ENCODE measurements around the gene LONP1.

LONP1 gene

DNA sequence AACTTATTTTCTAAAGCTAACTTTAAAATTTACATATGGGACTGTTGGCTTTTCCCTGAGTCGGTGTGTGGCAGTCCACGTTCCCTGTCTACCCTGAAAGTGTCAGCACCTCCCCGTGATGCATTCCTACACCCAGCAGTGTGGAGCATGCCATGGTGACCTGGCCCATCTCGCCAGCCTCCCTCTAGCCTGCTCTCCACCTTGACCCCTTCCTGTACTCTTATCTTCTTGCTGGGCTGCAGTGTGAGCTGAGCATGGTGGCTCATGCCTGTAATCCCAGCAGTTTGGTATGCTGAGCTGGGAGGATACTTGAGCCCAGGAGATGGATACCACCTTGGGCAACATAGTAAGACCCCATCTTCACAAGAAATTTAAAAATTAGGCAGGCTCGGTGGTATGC, 65.0 kb downstream of the LONP1 start:
- Histone ChIP-seq H3K36me3 (ENCODE audit: insufficient read depth, low read length) (peaks cover 66% of the 10 kb centered on the region), H3K27me3 (ENCODE audit: control insufficient read depth, insufficient read depth, low read length) (no peaks in the 10 kb centered on the region), H3K9me3 (replicated peaks; ENCODE audit: low read length) (no peaks in the 10 kb centered on the region), H3K4me3 (ENCODE audit: low read length) (no peak overlapping the region), H3K9ac (ENCODE audit: low read depth, low read length) (no peak overlapping the region), H3K4me2 (ENCODE audit: low read length) (no peak overlapping the region), H3K4me1 (ENCODE audit: control insufficient read depth, insufficient read depth, low read length) (no peaks in the 10 kb centered on the region)

DNA sequence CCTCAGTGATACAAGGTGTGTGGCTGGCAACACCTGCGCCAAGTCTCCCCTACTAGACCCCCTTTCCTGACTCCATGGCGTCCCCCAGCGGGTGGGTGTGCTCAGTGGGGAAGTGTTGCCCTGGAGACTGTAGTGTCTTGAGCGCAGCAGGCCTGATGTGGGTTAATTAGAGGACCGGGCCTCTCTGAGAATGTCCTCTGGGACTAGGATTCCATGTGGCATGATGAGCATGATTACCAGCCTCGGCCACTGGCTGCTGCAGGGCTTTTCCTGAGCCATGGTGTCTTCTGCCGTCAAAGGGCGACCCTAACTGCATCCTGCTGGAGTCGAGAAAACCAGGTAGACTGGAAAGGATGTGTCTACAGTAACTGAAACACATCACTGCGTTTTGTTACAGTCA, 67.7 kb downstream of the LONP1 start:
- H3K4me3 ChIP-seq (ENCODE audit: low read length): no peak overlapping the region
- H3K9me3 ChIP-seq (replicated peaks; ENCODE audit: low read length): no peaks in the 10 kb centered on the region
- H3K4me1 ChIP-seq (ENCODE audit: control insufficient read depth, insufficient read depth, low read length): no peaks in the 10 kb centered on the region
- H3K9ac ChIP-seq (ENCODE audit: low read depth, low read length): no peak overlapping the region
- peaks cover 74% of the 10 kb centered on the region for H3K36me3 ChIP-seq (ENCODE audit: insufficient read depth, low read length)
- no peaks in the 10 kb centered on the region for H3K27me3 ChIP-seq (ENCODE audit: control insufficient read depth, insufficient read depth, low read length)
- no peak overlapping the region for H3K4me2 ChIP-seq (ENCODE audit: low read length)

GRCh38 chr19:5651361-5651760, 68.6 kb downstream of the LONP1 start:
- Histone ChIP-seq H3K9me3 (replicated peaks; ENCODE audit: low read length) (no peaks in the 10 kb centered on the region), H3K36me3 (ENCODE audit: insufficient read depth, low read length) (peaks cover 79% of the 10 kb centered on the region), H3K4me3 (ENCODE audit: low read length) (no peak overlapping the region), H3K27me3 (ENCODE audit: control insufficient read depth, insufficient read depth, low read length) (no peaks in the 10 kb centered on the region), H3K9ac (ENCODE audit: low read depth, low read length) (no peak overlapping the region), H3K4me1 (ENCODE audit: control insufficient read depth, insufficient read depth, low read length) (no peaks in the 10 kb centered on the region), H3K4me2 (ENCODE audit: low read length) (no peak overlapping the region)

- Histone ChIP-seq H3K9me3 (replicated peaks; ENCODE audit: low read length) (no peaks in the 10 kb centered on the region), H3K9ac (ENCODE audit: low read depth, low read length) (no peak overlapping the region), H3K27me3 (ENCODE audit: control insufficient read depth, insufficient read depth, low read length) (no peaks in the 10 kb centered on the region), H3K4me2 (ENCODE audit: low read length) (no peak overlapping the region), H3K36me3 (ENCODE audit: insufficient read depth, low read length) (peaks cover 88% of the 10 kb centered on the region), H3K4me3 (ENCODE audit: low read length) (no peak overlapping the region), H3K4me1 (ENCODE audit: control insufficient read depth, insufficient read depth, low read length) (peaks cover 3% of the 10 kb centered on the region)
These were observed 71.5 kb downstream of the LONP1 start for GRCh38 chr19:5648464-5648863.

DNA sequence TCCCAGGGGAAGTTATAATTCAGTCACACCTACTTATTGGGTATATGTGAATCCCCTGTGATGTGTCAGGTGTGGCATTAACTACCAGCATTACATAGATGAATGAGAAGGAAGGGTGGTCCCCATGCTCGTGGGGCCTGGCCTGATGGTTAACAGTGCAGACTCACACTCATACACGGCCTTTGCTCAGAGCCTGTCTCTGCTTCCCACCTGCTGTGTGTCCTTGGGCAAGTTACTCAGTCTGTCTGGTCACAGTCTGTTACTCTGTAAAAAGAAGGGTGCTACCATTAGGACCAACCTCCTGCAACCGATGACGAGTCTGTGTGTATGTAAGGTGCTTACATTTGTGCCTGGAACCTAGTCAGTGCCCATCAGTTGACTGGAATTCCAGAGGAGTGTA, 73.2 kb downstream of the LONP1 start:
- Histone ChIP-seq H3K36me3 (ENCODE audit: insufficient read depth, low read length) (peaks cover 85% of the 10 kb centered on the region), H3K9me3 (replicated peaks; ENCODE audit: low read length) (no peaks in the 10 kb centered on the region), H3K4me3 (ENCODE audit: low read length) (no peak overlapping the region), H3K9ac (ENCODE audit: low read depth, low read length) (no peak overlapping the region), H3K4me2 (ENCODE audit: low read length) (no peak overlapping the region), H3K27me3 (ENCODE audit: control insufficient read depth, insufficient read depth, low read length) (no peaks in the 10 kb centered on the region), H3K4me1 (ENCODE audit: control insufficient read depth, insufficient read depth, low read length) (peaks cover 3% of the 10 kb centered on the region)

DNA sequence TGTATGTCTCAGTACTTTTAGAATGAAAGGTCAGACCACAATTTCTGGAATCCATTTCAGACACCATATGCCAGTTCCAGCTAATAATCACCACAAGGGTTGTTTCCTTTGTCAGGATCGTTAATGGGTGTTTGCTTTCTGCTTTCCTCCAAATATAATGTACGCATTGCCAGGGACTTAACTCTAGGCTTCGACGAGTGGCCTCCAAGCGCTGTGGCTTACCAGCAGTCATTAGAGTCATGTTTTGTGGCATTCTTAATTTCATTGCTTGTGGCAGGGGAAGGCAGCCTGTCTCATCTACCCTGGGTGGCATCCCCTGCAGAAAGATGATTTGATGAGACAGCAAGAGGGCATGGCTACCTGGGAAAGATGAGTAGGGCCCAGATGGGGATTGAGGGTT, 74.5 kb downstream of the LONP1 start:
- H3K4me3 ChIP-seq (ENCODE audit: low read length): no peak overlapping the region
- H3K4me2 ChIP-seq (ENCODE audit: low read length): no peak overlapping the region
- no peak overlapping the region for H3K9ac ChIP-seq (ENCODE audit: low read depth, low read length)
- H3K4me1 ChIP-seq (ENCODE audit: control insufficient read depth, insufficient read depth, low read length): peaks cover 3% of the 10 kb centered on the region
- no peaks in the 10 kb centered on the region for H3K9me3 ChIP-seq (replicated peaks; ENCODE audit: low read length)
- H3K36me3 ChIP-seq (ENCODE audit: insufficient read depth, low read length): peaks cover 79% of the 10 kb centered on the region
- H3K27me3 ChIP-seq (ENCODE audit: control insufficient read depth, insufficient read depth, low read length): no peaks in the 10 kb centered on the region

DNA sequence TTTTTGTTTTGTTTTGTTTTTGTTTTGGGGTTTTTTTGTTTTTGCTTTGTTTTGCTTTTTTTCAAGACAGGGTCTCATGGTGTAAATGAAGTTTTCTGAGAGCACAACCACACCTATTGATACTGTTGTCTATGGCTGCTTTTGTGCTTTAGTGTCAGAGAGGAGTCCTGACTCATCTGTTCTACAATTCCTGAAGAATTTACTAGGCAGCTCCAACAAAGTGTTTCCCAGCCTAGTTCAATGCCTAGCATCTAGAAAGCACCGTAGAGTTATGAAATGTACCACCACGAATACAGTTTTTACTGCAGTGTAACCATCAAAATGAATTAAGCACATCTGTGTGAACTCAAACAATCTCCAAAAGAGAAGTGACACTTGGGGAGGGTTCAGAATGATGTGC, 75.9 kb downstream of the LONP1 start:
- no peaks in the 10 kb centered on the region for H3K27me3 ChIP-seq (ENCODE audit: control insufficient read depth, insufficient read depth, low read length)
- H3K9me3 ChIP-seq (replicated peaks; ENCODE audit: low read length): no peaks in the 10 kb centered on the region
- H3K9ac ChIP-seq (ENCODE audit: low read depth, low read length): no peak overlapping the region
- peaks cover 3% of the 10 kb centered on the region for H3K4me1 ChIP-seq (ENCODE audit: control insufficient read depth, insufficient read depth, low read length)
- H3K36me3 ChIP-seq (ENCODE audit: insufficient read depth, low read length): peaks cover 70% of the 10 kb centered on the region
- H3K4me2 ChIP-seq (ENCODE audit: low read length): no peak overlapping the region
- no peak overlapping the region for H3K4me3 ChIP-seq (ENCODE audit: low read length)

DNA sequence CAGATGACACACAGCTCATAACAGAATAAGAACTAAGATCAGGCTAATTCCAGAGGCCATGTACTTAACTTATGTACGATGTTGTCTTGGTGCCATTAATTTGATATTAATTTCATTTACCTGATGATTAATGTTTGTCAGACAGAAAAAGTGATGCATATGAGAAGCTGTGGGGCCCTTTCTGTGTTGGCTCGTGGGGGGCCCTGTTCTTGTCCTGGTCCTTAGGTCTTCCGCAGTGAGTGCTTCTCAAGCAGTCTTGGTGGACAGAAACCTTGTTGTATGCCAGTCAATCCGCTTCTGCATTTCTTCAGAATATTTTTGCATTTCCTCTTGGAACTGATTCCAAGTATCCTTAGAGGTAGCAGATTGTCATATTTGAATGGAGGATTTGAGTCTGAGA, 76.9 kb downstream of the LONP1 start:
- H3K27me3 ChIP-seq (ENCODE audit: control insufficient read depth, insufficient read depth, low read length): no peaks in the 10 kb centered on the region
- H3K4me3 ChIP-seq (ENCODE audit: low read length): no peak overlapping the region
- H3K9ac ChIP-seq (ENCODE audit: low read depth, low read length): no peak overlapping the region
- no peaks in the 10 kb centered on the region for H3K9me3 ChIP-seq (replicated peaks; ENCODE audit: low read length)
- H3K4me1 ChIP-seq (ENCODE audit: control insufficient read depth, insufficient read depth, low read length): peaks cover 4% of the 10 kb centered on the region
- H3K36me3 ChIP-seq (ENCODE audit: insufficient read depth, low read length): peaks cover 64% of the 10 kb centered on the region
- H3K4me2 ChIP-seq (ENCODE audit: low read length): no peak overlapping the region

DNA sequence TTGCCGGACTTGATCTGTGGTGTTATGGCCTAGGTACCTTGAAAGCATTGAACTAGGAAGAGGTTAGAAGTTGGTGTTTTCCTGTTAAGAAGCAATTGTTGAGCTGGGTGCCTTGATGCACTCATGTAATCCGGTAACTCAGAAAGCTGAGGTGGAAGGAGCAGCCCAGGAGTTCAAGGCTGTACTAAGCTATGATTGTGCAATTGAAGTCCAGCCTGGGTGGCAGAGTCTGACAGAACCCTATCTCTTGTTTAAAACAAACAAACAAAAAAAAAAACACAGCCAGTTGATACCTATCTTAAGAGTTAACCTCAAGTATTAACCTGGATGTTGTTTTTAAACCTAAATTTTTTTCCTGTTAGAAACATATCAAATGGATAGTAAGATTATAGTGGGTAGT, 77.7 kb downstream of the LONP1 start:
- Histone ChIP-seq H3K4me3 (ENCODE audit: low read length) (no peak overlapping the region), H3K4me1 (ENCODE audit: control insufficient read depth, insufficient read depth, low read length) (peaks cover 12% of the 10 kb centered on the region), H3K9me3 (replicated peaks; ENCODE audit: low read length) (no peaks in the 10 kb centered on the region), H3K9ac (ENCODE audit: low read depth, low read length) (no peak overlapping the region), H3K27me3 (ENCODE audit: control insufficient read depth, insufficient read depth, low read length) (no peaks in the 10 kb centered on the region), H3K4me2 (ENCODE audit: low read length) (no peak overlapping the region), H3K36me3 (ENCODE audit: insufficient read depth, low read length) (peaks cover 56% of the 10 kb centered on the region)

Measured in skeletal muscle satellite cell (primary cell).